Trophoblast cell (in vitro differentiated cells and primary cell): Measurements from ENCODE around the gene KLF16.
"Not testable (repeated sequence)": the region's sequence is repeated elsewhere in the genome, so short reads cannot be mapped to it uniquely, and the experiment has no call there.

Source experiments
- DNase-seq, 2 donors: peaks; one replicate each; pipeline ENCODE4 v3.0.0-alpha.2; 2016
- H2AFZ ChIP-seq: 2 replicates; pipeline ENCODE4 v1.6.1; 2013; ENCODE audit warnings: low read length, moderate library complexity, mild to moderate bottlenecking; ENCODE audit not compliant: insufficient read depth, poor library complexity
- H2AK5ac ChIP-seq: 2 replicates; pipeline ENCODE4 v1.6.1; 2013; ENCODE audit warnings: mild to moderate bottlenecking, low read length
- H2BK120ac ChIP-seq: 2 replicates; pipeline ENCODE4 v1.6.1; 2013; ENCODE audit warnings: low read length, mild to moderate bottlenecking, moderate library complexity; ENCODE audit not compliant: insufficient read depth, poor library complexity
- H2BK12ac ChIP-seq: 2 replicates; pipeline ENCODE4 v1.6.1; 2013; ENCODE audit warnings: mild to moderate bottlenecking, low read length, moderate library complexity
- H2BK5ac ChIP-seq: 2 replicates; pipeline ENCODE4 v1.6.1; 2013; ENCODE audit warnings: low read length, low read depth, moderate library complexity, mild to moderate bottlenecking; ENCODE audit not compliant: poor library complexity
- H3K14ac ChIP-seq: 2 replicates; pipeline ENCODE4 v1.6.1; 2013; ENCODE audit warnings: mild to moderate bottlenecking, low read length
- H3K18ac ChIP-seq: 2 replicates; pipeline ENCODE4 v1.6.1; 2013; ENCODE audit warnings: mild to moderate bottlenecking, low read length
- H3K23ac ChIP-seq: 2 replicates; pipeline ENCODE4 v1.6.1; 2013; ENCODE audit warnings: low read length
- H3K27ac ChIP-seq: 2 replicates; pipeline ENCODE4 v1.5.1; 2013; ENCODE audit warnings: low read depth, mild to moderate bottlenecking, inconsistent platforms, low read length, moderate library complexity
- H3K27me3 ChIP-seq: 2 replicates; pipeline ENCODE4 v1.6.1; 2013; ENCODE audit warnings: inconsistent platforms, mild to moderate bottlenecking, low read length, moderate library complexity; ENCODE audit not compliant: insufficient read depth
- H3K36me3 ChIP-seq, 2 experiments: 1 replicate in 1 of 2; 2 replicates in 1 of 2; pipeline ENCODE4 v1.6.1; 2013; ENCODE audit warnings: low read length in 2 of 2, mild to moderate bottlenecking in 2 of 2, moderate library complexity in 1 of 2; ENCODE audit not compliant: insufficient read depth in 2 of 2, control insufficient read depth in 1 of 2
- H3K4ac ChIP-seq: 2 replicates; pipeline ENCODE4 v1.6.1; 2013; ENCODE audit warnings: low read depth, mild to moderate bottlenecking, low read length, moderate library complexity
- H3K4me1 ChIP-seq, 2 experiments: 1 replicate in 1 of 2; 2 replicates in 1 of 2; pipeline ENCODE4 v1.6.1; 2013; ENCODE audit warnings: low read length in 2 of 2, mild to moderate bottlenecking in 2 of 2, moderate library complexity in 1 of 2; ENCODE audit not compliant: insufficient read depth in 2 of 2, control insufficient read depth in 1 of 2
- H3K4me2 ChIP-seq: 2 replicates; pipeline ENCODE4 v1.6.1; 2013; ENCODE audit warnings: inconsistent platforms, mild to moderate bottlenecking, low read length, moderate library complexity
- H3K4me3 ChIP-seq: 2 replicates; pipeline ENCODE4 v1.5.1; 2013; ENCODE audit warnings: mild to moderate bottlenecking, low read depth, low read length, inconsistent platforms
- H3K79me1 ChIP-seq: one replicate; pipeline ENCODE4 v1.6.1; 2013; ENCODE audit warnings: low read length
- H3K79me2 ChIP-seq: 2 replicates; pipeline ENCODE4 v1.6.1; 2013; ENCODE audit warnings: low read length, mild to moderate bottlenecking; ENCODE audit not compliant: control insufficient read depth, insufficient read depth, poor library complexity
- H3K9ac ChIP-seq: 2 replicates; pipeline ENCODE4 v1.6.1; 2013; ENCODE audit warnings: mild to moderate bottlenecking, low read length
- H3K9me3 ChIP-seq: 2 replicates; pipeline ENCODE4 v1.6.1; 2013; ENCODE audit warnings: low read depth, mild to moderate bottlenecking, control low read depth, inconsistent platforms, low read length; ENCODE audit not compliant: insufficient read depth
- H4K12ac ChIP-seq: 2 replicates; pipeline ENCODE4 v1.6.1; 2013; ENCODE audit warnings: low read depth, mild to moderate bottlenecking, low read length, moderate library complexity
- H4K8ac ChIP-seq: 2 replicates; pipeline ENCODE4 v1.6.1; 2013; ENCODE audit warnings: low read depth, mild to moderate bottlenecking, low read length, moderate library complexity
- H4K91ac ChIP-seq: one replicate; pipeline ENCODE4 v1.6.1; 2013; ENCODE audit warnings: low read depth, mild to moderate bottlenecking, low read length, moderate library complexity
- WGBS: extraction: QIAGEN DNeasy Blood & Tissue Kit; methylation state at CpG from one replicate; pipeline ENCODE4 v1.1.7; 2013; ENCODE audit warnings: missing lambda C conversion rate; ENCODE audit not compliant: insufficient read length, insufficient coverage; ENCODE audit errors: extremely low coverage; 5-methylcytosine and 5-hydroxymethylcytosine counted together

Gene KLF16

DNA sequence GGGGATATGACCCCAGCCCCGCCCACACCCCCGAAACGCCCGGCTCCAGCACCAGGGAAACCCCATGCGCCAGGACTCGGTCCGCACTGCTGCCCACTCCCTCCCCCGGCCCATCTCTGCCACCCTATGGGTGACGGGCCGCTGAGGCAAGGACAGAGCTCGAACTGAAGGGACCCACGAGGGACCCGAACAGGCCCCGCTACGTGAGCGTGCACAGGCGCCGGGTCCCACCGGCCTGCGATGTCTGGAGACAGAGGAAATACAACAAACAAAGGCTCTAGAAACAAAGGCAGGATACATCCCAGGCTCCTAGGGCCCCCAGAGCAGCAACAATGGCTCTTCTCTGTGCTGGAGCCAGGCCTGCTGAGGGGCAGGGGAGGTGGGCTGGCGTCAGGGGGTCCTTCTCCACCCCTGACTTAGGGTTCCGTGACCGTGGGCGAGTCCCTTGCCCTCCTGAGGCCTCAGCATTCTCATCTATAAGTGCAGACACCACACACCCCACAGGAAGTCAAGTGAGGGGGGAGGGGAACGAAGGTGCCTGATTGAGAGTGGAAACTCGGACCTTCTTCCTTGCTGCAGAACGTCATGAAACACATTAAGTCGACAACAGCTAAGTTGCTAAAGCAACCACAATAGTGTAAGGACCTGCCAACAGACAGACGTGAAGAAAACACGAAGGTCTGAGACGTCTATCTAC is 18.9 kb upstream of the KLF16 start:
- H3K27me3 ChIP-seq = no peaks in the 10 kb centered on the region
- no peak overlapping the region for H3K4me3 ChIP-seq
- no peak overlapping the region for H4K12ac ChIP-seq
- no peak for DNase-seq
- no peak overlapping the region for H3K4me2 ChIP-seq
- H3K14ac ChIP-seq = no peak overlapping the region
- H3K18ac ChIP-seq = peak overlapping the region; percentile 56
- H2BK5ac ChIP-seq = no peak overlapping the region
- H3K9me3 ChIP-seq = peaks cover 4% of the 10 kb centered on the region
- H3K4ac ChIP-seq = peak overlapping the region; percentile 49
- no peak overlapping the region for H2AK5ac ChIP-seq
- no peak overlapping the region for H3K27ac ChIP-seq
- peaks cover 9% of the 10 kb centered on the region for H3K79me1 ChIP-seq
- no peak overlapping the region for H3K23ac ChIP-seq
- H2BK120ac ChIP-seq = no peak overlapping the region
- H2AFZ ChIP-seq = no peak overlapping the region
- peaks cover 31% of the 10 kb centered on the region for H3K79me2 ChIP-seq
- WGBS = no CpG with 5 or more reads among the region's 31 CpGs
- H4K8ac ChIP-seq = no peak overlapping the region
- peak overlapping the region; percentile 20 for H4K91ac ChIP-seq
- no peak overlapping the region for H2BK12ac ChIP-seq
- H3K36me3 ChIP-seq = peaks cover 17 to 19% of the 10 kb centered on the region in 2 experiments
- peaks cover 26 to 32% of the 10 kb centered on the region in 2 experiments for H3K4me1 ChIP-seq
- no peak overlapping the region for H3K9ac ChIP-seq

DNA sequence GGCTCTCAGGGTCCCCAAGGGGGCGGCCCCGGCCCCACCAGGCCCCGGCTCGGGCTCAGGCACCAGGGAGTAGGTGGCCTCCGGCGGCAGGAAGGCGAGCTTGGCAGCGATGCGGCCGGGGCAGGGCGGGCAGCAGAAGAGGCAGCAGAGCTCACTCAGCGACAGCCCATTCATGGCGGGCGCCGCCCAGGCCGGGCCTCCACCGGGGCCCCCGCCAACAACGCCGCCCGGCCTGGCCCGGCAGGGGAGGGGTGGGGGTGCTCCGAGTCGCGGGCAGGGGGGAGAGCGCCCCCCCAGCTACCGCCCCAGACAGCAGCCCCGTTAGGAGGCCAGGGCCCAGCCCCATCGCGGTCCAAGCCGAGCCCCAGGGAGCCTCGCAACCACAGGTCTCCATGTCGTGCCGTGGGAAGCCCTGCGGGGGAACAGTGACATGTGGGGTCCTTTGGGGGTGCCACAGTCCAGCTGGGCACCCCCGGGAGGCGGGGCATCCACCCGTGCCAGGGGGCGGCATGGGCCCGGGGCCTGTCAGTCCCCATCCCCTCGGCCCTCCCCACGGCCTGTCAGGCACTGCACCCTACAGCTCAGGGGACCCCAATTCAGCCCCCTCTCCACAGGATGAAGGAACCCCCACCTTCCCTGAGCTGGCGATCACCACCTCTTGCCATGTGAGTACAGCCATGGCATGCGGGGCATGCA is 18.2 kb upstream of the KLF16 start:
- H2AK5ac ChIP-seq, H3K27me3 ChIP-seq, H2BK12ac ChIP-seq, H2BK120ac ChIP-seq, H3K27ac ChIP-seq, H3K9me3 ChIP-seq, H3K4me3 ChIP-seq, H3K23ac ChIP-seq, H3K4me2 ChIP-seq, H2AFZ ChIP-seq, H3K79me1 ChIP-seq, H4K8ac ChIP-seq, H3K14ac ChIP-seq, H3K9ac ChIP-seq, H2BK5ac ChIP-seq, H4K12ac ChIP-seq, DNase-seq: not testable (repeated sequence)
- H4K91ac ChIP-seq = peak overlapping the region; percentile 20
- peaks cover 17 to 19% of the 10 kb centered on the region in 2 experiments for H3K36me3 ChIP-seq
- no CpG with 5 or more reads among the region's 44 CpGs for WGBS
- H3K4me1 ChIP-seq = peaks cover 24 to 29% of the 10 kb centered on the region in 2 experiments
- H3K4ac ChIP-seq = peak overlapping the region; percentile 49
- H3K18ac ChIP-seq = peak overlapping the region; percentile 56
- peaks cover 31% of the 10 kb centered on the region for H3K79me2 ChIP-seq

DNA sequence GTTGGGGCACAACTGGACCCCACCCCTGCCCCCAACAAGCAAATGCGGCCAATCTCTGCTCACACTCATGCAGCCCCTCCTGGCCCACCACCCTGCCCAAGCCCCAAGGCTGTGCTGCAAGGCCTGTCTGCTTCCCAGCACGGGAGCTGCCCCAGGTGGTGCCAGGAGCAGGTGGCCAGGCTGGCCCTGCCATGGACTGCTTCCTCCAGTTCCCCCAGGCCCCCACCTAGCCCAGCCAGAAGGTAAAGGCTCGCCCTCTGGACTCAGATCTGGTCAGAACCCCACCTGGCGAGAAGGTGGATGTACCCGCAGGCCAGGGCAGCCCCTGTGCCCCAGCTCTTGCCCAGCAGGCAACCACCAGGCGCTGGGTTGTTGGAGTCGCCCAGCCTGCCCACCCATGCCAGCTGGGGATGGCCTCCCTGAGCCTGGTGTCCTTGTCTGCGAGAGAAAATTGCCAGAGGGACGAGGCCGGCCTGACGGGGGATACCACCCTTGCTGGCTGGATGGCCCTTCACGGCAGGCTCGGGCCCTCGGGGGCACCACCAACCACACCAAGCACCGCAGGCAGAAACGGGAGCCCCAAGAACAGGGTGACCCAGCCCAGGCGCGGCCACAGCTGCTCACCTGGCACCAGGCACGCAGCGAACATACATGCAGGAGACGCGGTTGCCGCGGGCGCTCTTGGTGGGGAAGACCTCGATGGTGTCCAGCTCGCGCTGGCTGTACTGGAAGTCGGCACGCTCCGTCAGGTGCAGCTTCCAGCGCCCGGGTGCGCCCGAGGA is 17.4 kb upstream of the KLF16 start:
- WGBS = no CpG with 5 or more reads among the region's 35 CpGs
- H3K4me1 ChIP-seq = peaks cover 28 to 32% of the 10 kb centered on the region in 2 experiments

DNA sequence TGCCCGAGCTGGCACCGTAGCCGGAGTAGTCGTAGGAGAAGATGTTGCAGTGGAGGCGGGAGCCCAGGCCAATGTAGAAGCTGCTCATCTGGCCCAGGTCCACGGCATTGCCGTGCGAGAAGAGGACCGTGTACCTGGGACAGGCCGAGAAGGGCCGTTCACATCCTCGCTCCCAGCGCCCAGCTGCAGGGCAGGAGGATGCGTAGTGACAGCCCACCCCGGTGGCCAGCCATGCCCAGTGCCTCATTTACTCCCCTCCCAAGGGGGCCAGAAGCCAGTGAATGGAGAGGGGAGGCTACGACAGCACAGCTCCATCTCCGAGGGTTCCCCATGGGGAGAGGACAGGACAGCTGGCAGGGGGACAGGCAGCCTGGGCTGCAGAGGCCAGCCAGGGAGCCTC is 16.6 kb upstream of the KLF16 start:
- not testable (repeated sequence) for H3K9me3 ChIP-seq, H2BK5ac ChIP-seq, H4K8ac ChIP-seq, H3K4ac ChIP-seq, H2AK5ac ChIP-seq, H3K27ac ChIP-seq, H3K18ac ChIP-seq, H3K4me3 ChIP-seq, H2BK120ac ChIP-seq, H4K91ac ChIP-seq, H2AFZ ChIP-seq, H3K4me2 ChIP-seq, H3K23ac ChIP-seq, H3K14ac ChIP-seq, H3K27me3 ChIP-seq, H3K9ac ChIP-seq, DNase-seq, H2BK12ac ChIP-seq, H4K12ac ChIP-seq
- Histone ChIP-seq H3K36me3 (peaks cover 17 to 19% of the 10 kb centered on the region in 2 experiments), H3K79me2 (peaks cover 39% of the 10 kb centered on the region), H3K4me1 (peaks cover 28 to 32% of the 10 kb centered on the region in 2 experiments), H3K79me1 (peaks cover 15% of the 10 kb centered on the region)
- WGBS = no CpG with 5 or more reads among the region's 17 CpGs

More for the DNA sequence above, 17.4 kb upstream of the KLF16 start:
- H3K9ac ChIP-seq = no peak overlapping the region
- H4K91ac ChIP-seq = no peak overlapping the region
- no peak overlapping the region for H4K12ac ChIP-seq
- peaks cover 14% of the 10 kb centered on the region for H3K79me1 ChIP-seq
- H3K79me2 ChIP-seq = peaks cover 36% of the 10 kb centered on the region
- no peak overlapping the region for H2AK5ac ChIP-seq
- no peak overlapping the region for H2BK120ac ChIP-seq
- H2BK12ac ChIP-seq = no peak overlapping the region
- H3K27ac ChIP-seq = no peak overlapping the region
- H2BK5ac ChIP-seq = no peak overlapping the region
- H3K27me3 ChIP-seq = no peaks in the 10 kb centered on the region
- no peak overlapping the region for H3K23ac ChIP-seq
- peaks cover 4% of the 10 kb centered on the region for H3K9me3 ChIP-seq
- H3K4ac ChIP-seq = no peak overlapping the region
- H3K4me3 ChIP-seq = no peak overlapping the region
- peaks cover 17 to 19% of the 10 kb centered on the region in 2 experiments for H3K36me3 ChIP-seq
- no peak overlapping the region for H2AFZ ChIP-seq
- no peak overlapping the region for H4K8ac ChIP-seq
- DNase-seq = no peak
- no peak overlapping the region for H3K14ac ChIP-seq
- H3K18ac ChIP-seq = no peak overlapping the region
- no peak overlapping the region for H3K4me2 ChIP-seq
